GM12878 (cell line): Measurements from ENCODE around the gene MORC4. TPM values are rescaled to one million over a fixed set of nuclear protein-coding genes. Genes with fewer than 3 reads are reported as not detected.

Experiments used
- ATAC-seq: fragments of 200-7000 bp; cut with Tn5 transposase; 3 replicates; pipeline ENCODE4 v1.9.1; 2020; ENCODE audit warnings: mild to moderate bottlenecking, moderate library complexity
- BruUV-seq: library from RNA; stranded (reverse); fragments of 400-500 nt; replicated peaks from 2 replicates; lab custom pipeline; 2021; lab: Mats Ljungman, UMichigan
- CTCF ChIA-PET: fragments of 300-600 bp; sonication (Branson Sonifier 250); formaldehyde crosslinking; extraction: SDS; loops from one replicate; lab custom pipeline; 2021; ENCODE audit warnings: inconsistent platforms; lab: Yijun Ruan, JAX
- POLR2A ChIA-PET: fragments of 350-600 bp; formaldehyde crosslinking; extraction: SDS; loops from one replicate; lab custom pipeline; 2021; ENCODE audit warnings: inconsistent platforms; lab: Charles Lee
- RAD21 ChIA-PET: fragments of 300-600 bp; sonication (Branson Sonifier 250); formaldehyde crosslinking; loops from one replicate; lab custom pipeline; 2023; ENCODE audit warnings: antibody characterized with exemption; ENCODE audit not compliant: unreplicated experiment; lab: Charles Lee
- SMC1A ChIA-PET: fragments of 300-600 bp; sonication (Branson Sonifier 250); formaldehyde crosslinking; loops from one replicate; lab custom pipeline; 2023; ENCODE audit not compliant: unreplicated experiment, uncharacterized antibody; lab: Charles Lee
- DNase-seq: peaks from one replicate; pipeline ENCODE4 v3.0.0-alpha.2; 2011; ENCODE audit warnings: low read depth, low spot score
- FAIRE-seq: peaks from 3 replicates; lab custom pipeline; 2011; peaks lifted over from hg19 to GRCh38; lab: Jason Lieb, UNC
- H2AFZ ChIP-seq: 2 replicates; pipeline ENCODE4 v1.6.0; 2011; ENCODE audit warnings: low read depth, low read length, control low read depth; ENCODE audit not compliant: control insufficient read depth
- H3K27ac ChIP-seq: 2 replicates; pipeline ENCODE4 v1.5.1; 2011; ENCODE audit warnings: control low read depth; ENCODE audit not compliant: control insufficient read depth, insufficient read depth
- H3K27me3 ChIP-seq, 2 experiments: replicated peaks in 1 of 2; 2 replicates each; pipeline versions ENCODE4 v1.6.0 to v1.6.1; 2011; ENCODE audit warnings: low read length in 1 of 2; ENCODE audit not compliant: control insufficient read depth in 2 of 2, insufficient read depth in 2 of 2
- H3K36me3 ChIP-seq, 2 experiments: 2 replicates each; pipeline ENCODE4 v1.5.1; 2011; ENCODE audit warnings: low read length in 1 of 2; ENCODE audit not compliant: control insufficient read depth in 2 of 2, insufficient read depth in 2 of 2
- H3K4me1 ChIP-seq: 2 replicates; pipeline ENCODE4 v1.6.1; 2011; ENCODE audit warnings: mild to moderate bottlenecking, low read length, moderate library complexity, mixed read lengths; ENCODE audit not compliant: control insufficient read depth, insufficient read depth
- H3K4me2 ChIP-seq: 2 replicates; pipeline ENCODE4 v1.6.0; 2011; ENCODE audit warnings: control low read depth; ENCODE audit not compliant: control insufficient read depth, insufficient read depth
- H3K4me3 ChIP-seq: fragments of 200-600 bp; sonication (generic); 2 replicates; pipeline ENCODE4 v1.5.1; 2016
- H3K79me2 ChIP-seq: 2 replicates; pipeline ENCODE4 v1.6.0; 2011; ENCODE audit warnings: low read length; ENCODE audit not compliant: control insufficient read depth, insufficient read depth
- H3K9ac ChIP-seq: 2 replicates; pipeline ENCODE4 v1.8.0; 2011; ENCODE audit warnings: low read length, control low read depth, mixed read lengths; ENCODE audit not compliant: control insufficient read depth, insufficient read depth
- H3K9me3 ChIP-seq: replicated peaks from 3 replicates; pipeline ENCODE4 v1.5.1; 2011; ENCODE audit warnings: mild to moderate bottlenecking, low read length; ENCODE audit not compliant: control insufficient read depth, insufficient read depth
- H4K20me1 ChIP-seq: 2 replicates; pipeline ENCODE4 v1.6.0; 2011; ENCODE audit not compliant: control insufficient read depth, insufficient read depth
- ATF7 ChIP-seq: fragments of 450-650 bp; IDR thresholded peaks from 2 replicates; pipeline ENCODE4 v1.6.1; 2016; ENCODE audit warnings: low read depth, mild to moderate bottlenecking
- CBFB ChIP-seq: IDR thresholded peaks from 2 replicates; pipeline ENCODE4 v1.6.1; 2016; ENCODE audit warnings: antibody characterized with exemption, low read depth
- DPF2 ChIP-seq: fragments of 450-650 bp; IDR thresholded peaks from 2 replicates; pipeline ENCODE4 v1.6.1; 2017; ENCODE audit warnings: mild to moderate bottlenecking
- FOS ChIP-seq: IDR thresholded peaks from 3 replicates; pipeline ENCODE4 v1.6.1; 2011; ENCODE audit warnings: borderline replicate concordance; ENCODE audit not compliant: insufficient read length; ENCODE audit errors: extremely low read depth
- HDGF ChIP-seq: fragments of 450-650 bp; IDR thresholded peaks from 2 replicates; pipeline ENCODE4 v1.6.1; 2016; ENCODE audit warnings: antibody characterized with exemption
- NFIC ChIP-seq: IDR thresholded peaks from 2 replicates; pipeline ENCODE4 v1.6.1; 2012; ENCODE audit warnings: low read depth, mild to moderate bottlenecking, inconsistent platforms, low read length, moderate library complexity
- RAD51 ChIP-seq: fragments of 450-650 bp; IDR thresholded peaks from 2 replicates; pipeline ENCODE4 v1.6.1; 2016; ENCODE audit warnings: moderate library complexity, mild to moderate bottlenecking, inconsistent platforms
- SIN3A ChIP-seq: IDR thresholded peaks from 2 replicates; pipeline ENCODE4 v1.6.1; 2012; ENCODE audit warnings: low read depth, low read length, improper control_type of control experiment
- SMC3 ChIP-seq: IDR thresholded peaks from 2 replicates; pipeline ENCODE4 v1.6.1; 2011; ENCODE audit warnings: low read length, improper control_type of control experiment, borderline replicate concordance
- SPI1 ChIP-seq: IDR thresholded peaks from 2 replicates; pipeline ENCODE4 v1.6.1; 2011; ENCODE audit warnings: low read depth, mild to moderate bottlenecking, low read length, moderate library complexity, borderline replicate concordance; ENCODE audit not compliant: insufficient read depth
- TCF7 ChIP-seq: IDR thresholded peaks from 2 replicates; pipeline ENCODE4 v1.6.1; 2014; ENCODE audit warnings: antibody characterized with exemption, borderline replicate concordance
- WRNIP1 ChIP-seq: IDR thresholded peaks from 2 replicates; pipeline ENCODE4 v1.6.1; 2011; ENCODE audit warnings: low read depth, low read length, improper control_type of control experiment, borderline replicate concordance
- WGBS: methylation state at CpG from one replicate; pipeline ENCODE4 v1.1.6; 2016; ENCODE audit warnings: low lambda C conversion rate; ENCODE audit not compliant: insufficient replicate concordance, insufficient coverage; ENCODE audit errors: missing lambda C conversion rate; 5-methylcytosine and 5-hydroxymethylcytosine counted together
- in situ Hi-C: fragments of 300-500 bp; cut with MboI; formaldehyde crosslinking; loops from 9 replicates; pipeline ENCODE4 v1.14.3; 2018; ENCODE audit warnings: mixed read lengths
- intact Hi-C: fragments of 100-400 bp; cut with micrococcal nuclease; formaldehyde crosslinking; loops from one replicate; pipeline ENCODE4 v1.14.2; 2022; ENCODE audit not compliant: unreplicated experiment
- polyA plus RNA-seq, 11 experiments: library from polyadenylated mRNA; depleted of rRNA in 4 of 11; unstranded in 6 of 11; stranded (reverse) in 5 of 11; fragments of >200 nt; fragmentation: Nextera tagmentation in 4 of 11; fragmentation: Illumina TruSeq in 1 of 11; extraction: Ambion mirVana in 4 of 11; extraction: Trizol in 1 of 11; gene quantifications; 1 replicate in 1 of 11; 2 replicates in 10 of 11; pipeline versions ENCODE4 v1.2.1 to v1.2.3, GENCODE V29; 2011 to 2016; ENCODE audit warnings: inconsistent platforms in 2 of 11, missing spikeins in 2 of 11, low read depth in 1 of 11
- total RNA-seq, 4 experiments: library from RNA; depleted of rRNA in 3 of 4; stranded (reverse); fragments of >200 nt in 3 of 4; fragmentation: Illumina TruSeq in 1 of 4; extraction: Trizol in 1 of 4; gene quantifications; 2 replicates each; pipeline versions ENCODE4 v1.2.1 to v1.2.3, GENCODE V29; 2013 to 2021
- TF ChIP-seq, protein P1 (sequence below): IDR thresholded peaks from 2 replicates; pipeline ENCODE4 v1.6.1; 2011; ENCODE audit warnings: borderline replicate concordance, low read depth, mild to moderate bottlenecking, moderate library complexity, mixed read lengths, low read length; ENCODE audit not compliant: insufficient read depth; ENCODE audit errors: extremely low read length
- TF ChIP-seq, protein P2 (sequence below): fragments of 450-650 bp; IDR thresholded peaks from 2 replicates; pipeline ENCODE4 v1.6.1; 2016; ENCODE audit warnings: mild to moderate bottlenecking
- TF ChIP-seq, protein P3 (sequence below), 3 experiments: IDR thresholded peaks in 2 of 3; conservative IDR thresholded peaks in 1 of 3; 2 replicates each; pipeline ENCODE4 v1.5.1; 2011; ENCODE audit warnings: low read depth in 3 of 3, low read length in 3 of 3, mild to moderate bottlenecking in 3 of 3, control low read depth in 2 of 3, moderate library complexity in 2 of 3, inconsistent platforms in 1 of 3, mixed read lengths in 1 of 3; ENCODE audit not compliant: control insufficient read depth in 2 of 3, insufficient read depth in 1 of 3; ENCODE audit errors: extremely low read depth in 1 of 3

The MORC4 gene
- total and polyA plus RNA-seq, 10 of the 15 experiments (the other 5 are each of a cell fraction or from before 2014, with no cell fraction given) = 0.03 to 0.65 (median 0.26) TPM

DNA sequence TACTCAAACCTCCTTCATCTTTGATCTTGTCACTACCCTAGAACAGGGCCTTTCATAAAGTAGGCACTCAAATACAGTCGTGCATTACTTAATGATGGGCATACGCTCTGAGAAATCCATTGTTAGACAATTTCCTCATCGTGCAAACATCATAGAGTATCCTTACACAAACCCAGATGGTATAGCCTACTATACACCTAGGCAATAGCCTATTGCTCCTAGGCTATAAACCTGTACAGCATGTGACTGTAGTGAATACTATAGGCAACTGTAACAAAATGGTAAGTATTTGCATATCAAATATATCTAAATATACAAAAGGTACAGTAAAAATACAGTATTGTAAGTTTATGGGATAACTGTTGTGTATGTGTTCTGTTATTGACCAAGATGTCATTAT lies 47.9 kb downstream of the MORC4 start:
- RAD21 ChIA-PET = interaction anchor here (0.7 kb wide), 1 partner anchor 349 kb away, joined by 3 read pairs; no protein-coding TSS in a partner anchor
- ATAC-seq (no peak), DNase-seq (no peak), FAIRE-seq (no peak)
- intact Hi-C loops (no loop called here), in situ Hi-C loops (no loop called here)
- no TSS peak for BruUV-seq
- Histone ChIP-seq H3K9ac (no peak overlapping the region), H2AFZ (no peak overlapping the region), H3K4me2 (no peak overlapping the region), H3K79me2 (no peaks in the 10 kb centered on the region), H3K27me3 (no peaks in the 10 kb centered on the region; a peak in 1 of 4 replicates), H3K36me3 (no peaks in the 10 kb centered on the region), H3K4me3 (no peak overlapping the region), H3K27ac (no peak overlapping the region), H3K4me1 (no peaks in the 10 kb centered on the region), H4K20me1 (no peaks in the 10 kb centered on the region), H3K9me3 (no peaks in the 10 kb centered on the region)
- TF ChIP-seq, protein P1, sequence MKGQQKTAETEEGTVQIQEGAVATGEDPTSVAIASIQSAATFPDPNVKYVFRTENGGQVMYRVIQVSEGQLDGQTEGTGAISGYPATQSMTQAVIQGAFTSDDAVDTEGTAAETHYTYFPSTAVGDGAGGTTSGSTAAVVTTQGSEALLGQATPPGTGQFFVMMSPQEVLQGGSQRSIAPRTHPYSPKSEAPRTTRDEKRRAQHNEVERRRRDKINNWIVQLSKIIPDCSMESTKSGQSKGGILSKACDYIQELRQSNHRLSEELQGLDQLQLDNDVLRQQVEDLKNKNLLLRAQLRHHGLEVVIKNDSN = no peak
- TF ChIP-seq DPF2 (no peak), SPI1 (no peak), CBFB (no peak), RAD51 (no peak), SMC3 (no peak), ATF7 (no peak), SIN3A (no peak), FOS (no peak), WRNIP1 (no peak), NFIC (no peak), HDGF (no peak), TCF7 (no peak)
- TF ChIP-seq, protein P2, sequence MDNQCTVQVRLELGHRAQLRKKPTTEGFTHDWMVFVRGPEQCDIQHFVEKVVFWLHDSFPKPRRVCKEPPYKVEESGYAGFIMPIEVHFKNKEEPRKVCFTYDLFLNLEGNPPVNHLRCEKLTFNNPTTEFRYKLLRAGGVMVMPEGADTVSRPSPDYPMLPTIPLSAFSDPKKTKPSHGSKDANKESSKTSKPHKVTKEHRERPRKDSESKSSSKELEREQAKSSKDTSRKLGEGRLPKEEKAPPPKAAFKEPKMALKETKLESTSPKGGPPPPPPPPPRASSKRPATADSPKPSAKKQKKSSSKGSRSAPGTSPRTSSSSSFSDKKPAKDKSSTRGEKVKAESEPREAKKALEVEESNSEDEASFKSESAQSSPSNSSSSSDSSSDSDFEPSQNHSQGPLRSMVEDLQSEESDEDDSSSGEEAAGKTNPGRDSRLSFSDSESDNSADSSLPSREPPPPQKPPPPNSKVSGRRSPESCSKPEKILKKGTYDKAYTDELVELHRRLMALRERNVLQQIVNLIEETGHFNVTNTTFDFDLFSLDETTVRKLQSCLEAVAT = no peak
- TF ChIP-seq, protein P3, sequence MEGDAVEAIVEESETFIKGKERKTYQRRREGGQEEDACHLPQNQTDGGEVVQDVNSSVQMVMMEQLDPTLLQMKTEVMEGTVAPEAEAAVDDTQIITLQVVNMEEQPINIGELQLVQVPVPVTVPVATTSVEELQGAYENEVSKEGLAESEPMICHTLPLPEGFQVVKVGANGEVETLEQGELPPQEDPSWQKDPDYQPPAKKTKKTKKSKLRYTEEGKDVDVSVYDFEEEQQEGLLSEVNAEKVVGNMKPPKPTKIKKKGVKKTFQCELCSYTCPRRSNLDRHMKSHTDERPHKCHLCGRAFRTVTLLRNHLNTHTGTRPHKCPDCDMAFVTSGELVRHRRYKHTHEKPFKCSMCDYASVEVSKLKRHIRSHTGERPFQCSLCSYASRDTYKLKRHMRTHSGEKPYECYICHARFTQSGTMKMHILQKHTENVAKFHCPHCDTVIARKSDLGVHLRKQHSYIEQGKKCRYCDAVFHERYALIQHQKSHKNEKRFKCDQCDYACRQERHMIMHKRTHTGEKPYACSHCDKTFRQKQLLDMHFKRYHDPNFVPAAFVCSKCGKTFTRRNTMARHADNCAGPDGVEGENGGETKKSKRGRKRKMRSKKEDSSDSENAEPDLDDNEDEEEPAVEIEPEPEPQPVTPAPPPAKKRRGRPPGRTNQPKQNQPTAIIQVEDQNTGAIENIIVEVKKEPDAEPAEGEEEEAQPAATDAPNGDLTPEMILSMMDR (IDR thresholded peaks at IDR 0.05 in 2 of 3, conservative IDR thresholded peaks at IDR 0.05 in 1 of 3; ENCODE audit: control insufficient read depth in 2 of 3, extremely low read depth in 1 of 3, insufficient read depth in 1 of 3, low read depth in 3 of 3, low read length in 3 of 3) = no peak
- POLR2A ChIA-PET = no interaction called here
- SMC1A ChIA-PET = interaction anchor here (1.2 kb wide), 1 partner anchor 49 kb away, joined by 3 read pairs; the partner anchor contains the start of gene RIPPLY1
- WGBS = 42% methylated on average over 3 of the region's 3 CpGs
- CTCF ChIA-PET = interaction anchor here (0.8 to 1.1 kb wide), 2 partner anchors 15 to 53 kb away, joined by 3 read pairs; no protein-coding TSS in a partner anchor
